HepG2 (cell line): ENCODE measurements around the gene FASTK. TPM values are rescaled to one million over a fixed set of nuclear protein-coding genes. Genes with fewer than 3 reads are reported as not detected.
A peak's percentile ranks its signal among the peaks of the same experiment; 100 is the strongest.

Experiments used
- CC2D1A ChIP-seq: sonication (generic); formaldehyde crosslinking; IDR thresholded peaks from 2 replicates; pipeline ENCODE4 v1.8.1; 2023; ENCODE audit warnings: mild to moderate bottlenecking, missing genetic modification reagents
- CERS6 ChIP-seq: sonication (generic); formaldehyde crosslinking; IDR thresholded peaks from 2 replicates; pipeline ENCODE4 v1.5.0; 2020; ENCODE audit warnings: missing genetic modification reagents
- CREBL2 ChIP-seq: sonication (generic); formaldehyde crosslinking; IDR thresholded peaks from 2 replicates; pipeline ENCODE4 v1.8.1; 2023; ENCODE audit warnings: missing genetic modification reagents, mild to moderate bottlenecking, borderline replicate concordance
- DBP ChIP-seq: sonication (generic); formaldehyde crosslinking; IDR thresholded peaks from 2 replicates; pipeline ENCODE4 v1.4.0; 2020; ENCODE audit warnings: missing genetic modification reagents; ENCODE audit errors: not compliant biosample characterization
- FOXO1 ChIP-seq: sonication (generic); formaldehyde crosslinking; IDR thresholded peaks from 2 replicates; pipeline ENCODE4 v1.4.0; 2020; ENCODE audit warnings: missing genetic modification reagents
- NFATC3 ChIP-seq: sonication (generic); formaldehyde crosslinking; IDR thresholded peaks from 2 replicates; pipeline ENCODE4 v1.5.1; 2020; ENCODE audit warnings: mild to moderate bottlenecking, missing genetic modification reagents
- PHF5A ChIP-seq: IDR thresholded peaks from one replicate; pipeline ENCODE4 v1.6.1; 2018; ENCODE audit warnings: low read depth, missing genetic modification reagents; ENCODE audit not compliant: unreplicated experiment
- POLR2AphosphoS2 ChIP-seq: IDR thresholded peaks from 2 replicates; pipeline ENCODE4 v1.6.1; 2011; ENCODE audit warnings: low read depth, low read length, improper control_type of control experiment
- POLR2AphosphoS5 ChIP-seq: IDR thresholded peaks from 2 replicates; pipeline ENCODE4 v1.6.1; 2012; ENCODE audit warnings: low read depth, low read length
- PRMT3 ChIP-seq: sonication (generic); formaldehyde crosslinking; IDR thresholded peaks from 2 replicates; pipeline ENCODE4 v1.8.1; 2022; ENCODE audit warnings: low read depth, mild to moderate bottlenecking, moderate library complexity, missing genetic modification reagents, borderline replicate concordance
- SKIL ChIP-seq: sonication (generic); formaldehyde crosslinking; IDR thresholded peaks from 2 replicates; pipeline ENCODE4 v1.8.0; 2022; ENCODE audit warnings: missing genetic modification reagents, mild to moderate bottlenecking, moderate library complexity, borderline replicate concordance
- SMC3 ChIP-seq: IDR thresholded peaks from 2 replicates; pipeline ENCODE4 v1.6.1; 2011; ENCODE audit warnings: low read length, improper control_type of control experiment
- SOX6 ChIP-seq, 2 experiments: fragments of 450-650 bp in 1 of 2; sonication (generic) in 1 of 2; formaldehyde crosslinking in 1 of 2; IDR thresholded peaks; 2 replicates each; pipeline versions ENCODE4 v1.4.0 to v1.6.1; 2017 to 2020; ENCODE audit warnings: antibody characterized with exemption in 1 of 2, mild to moderate bottlenecking in 1 of 2, missing genetic modification reagents in 1 of 2
- ZBTB7B ChIP-seq: sonication (generic); formaldehyde crosslinking; IDR thresholded peaks from 2 replicates; pipeline ENCODE4 v1.4.0; 2020; ENCODE audit warnings: missing genetic modification reagents
- ZKSCAN5 ChIP-seq: sonication (generic); formaldehyde crosslinking; IDR thresholded peaks from 2 replicates; pipeline ENCODE4 v1.5.1; 2020; ENCODE audit warnings: mild to moderate bottlenecking, missing genetic modification reagents
- ZNF292 ChIP-seq: sonication (generic); formaldehyde crosslinking; IDR thresholded peaks from 2 replicates; pipeline ENCODE4 v1.8.1; 2022; ENCODE audit warnings: mild to moderate bottlenecking, low read depth, missing genetic modification reagents, borderline replicate concordance
- ZNF703 ChIP-seq: sonication (generic); formaldehyde crosslinking; IDR thresholded peaks from 2 replicates; pipeline ENCODE4 v1.5.1; 2020; ENCODE audit warnings: missing genetic modification reagents, mild to moderate bottlenecking, moderate library complexity, borderline replicate concordance
- ZNF737 ChIP-seq: sonication (generic); formaldehyde crosslinking; IDR thresholded peaks from 2 replicates; pipeline ENCODE4 v1.5.0; 2020; ENCODE audit warnings: missing genetic modification reagents, mild to moderate bottlenecking, borderline replicate concordance
- ZNF792 ChIP-seq: IDR thresholded peaks from 2 replicates; pipeline ENCODE4 v1.6.1; 2016
- ZNF83 ChIP-seq: sonication (generic); formaldehyde crosslinking; IDR thresholded peaks from 2 replicates; pipeline ENCODE4 v1.4.0; 2020; ENCODE audit warnings: missing genetic modification reagents, mild to moderate bottlenecking, borderline replicate concordance
- ZXDC ChIP-seq: sonication (generic); formaldehyde crosslinking; IDR thresholded peaks from 2 replicates; pipeline ENCODE4 v1.5.0; 2020; ENCODE audit warnings: mild to moderate bottlenecking, missing genetic modification reagents
- polyA plus RNA-seq, 8 experiments: library from polyadenylated mRNA; depleted of rRNA in 3 of 8; stranded (reverse) in 7 of 8; unstranded in 1 of 8; fragments of >200 nt; fragmentation: Illumina TruSeq in 4 of 8; extraction: Trizol in 4 of 8; gene quantifications; 2 replicates each; pipeline versions ENCODE4 v1.2.1 to v1.2.3, GENCODE V29; 2011 to 2016; ENCODE audit warnings: low read depth in 4 of 8, missing spikeins in 1 of 8, mixed read lengths in 1 of 8; ENCODE audit not compliant: insufficient read depth in 1 of 8
- total RNA-seq, 5 experiments: library from RNA; depleted of rRNA; stranded (reverse); fragments of >200 nt; fragmentation: Illumina TruSeq; extraction: Trizol; gene quantifications; 2 replicates each; pipeline ENCODE4 v1.2.3, GENCODE V29; 2016; ENCODE audit warnings: low read depth in 1 of 5

FASTK gene
- total and polyA plus RNA-seq, 2 of the 13 experiments (the other 11 are each of a cell fraction or from before 2014, with no cell fraction given), result 52.9 to 55.7 TPM

- no peak for TF ChIP-seq ZXDC (CRISPR knock-in tag)
- no peak; the same call in 1 of the 2 replicates for TF ChIP-seq PRMT3 (CRISPR knock-in tag)
- no peak for TF ChIP-seq ZNF292 (CRISPR knock-in tag)
- no peak for TF ChIP-seq CC2D1A (CRISPR knock-in tag)
- no peak for TF ChIP-seq ZNF83 (CRISPR knock-in tag)
- no peak for TF ChIP-seq CERS6 (CRISPR knock-in tag)
- no peak for TF ChIP-seq ZKSCAN5
- no peak for TF ChIP-seq SMC3
- TF ChIP-seq CREBL2 (CRISPR knock-in tag), result no peak
- 0 out of 2 replicates have a peak, but pooled peaks have one; percentile 64 for TF ChIP-seq NFATC3
- no peak for TF ChIP-seq SOX6 (IDR thresholded peaks at IDR 0.05)
- TF ChIP-seq SOX6 (CRISPR knock-in tag; IDR thresholded peaks at IDR 0.05), result peak; percentile 70
- TF ChIP-seq FOXO1 (CRISPR knock-in tag), result peak; percentile 62; the same call in 1 of the 2 replicates
- TF ChIP-seq PHF5A (CRISPR knock-in tag), result no peak
- TF ChIP-seq SKIL (CRISPR knock-in tag), result no peak
- peak; percentile 53; the same call in 1 of the 2 replicates for TF ChIP-seq ZNF792 (CRISPR knock-in tag)
- peak; percentile 67 for TF ChIP-seq POLR2AphosphoS5
- no peak for TF ChIP-seq ZBTB7B
- no peak for TF ChIP-seq POLR2AphosphoS2
- TF ChIP-seq DBP, result no peak
- TF ChIP-seq ZNF703 (CRISPR knock-in tag), result no peak
- TF ChIP-seq ZNF737, result no peak; the same call in 1 of the 2 replicates
Measured at GRCh38 chr7:151057989-151058780, 22.4 kb downstream of the FASTK start (continued).
